Endothelial cell of umbilical vein (primary cell): ENCODE measurements around the gene ZNF552. TPM values are rescaled to one million over a fixed set of nuclear protein-coding genes. Genes with fewer than 3 reads are reported as not detected.

ENCODE experiments used
- BruUV-seq: library from RNA; stranded (reverse); fragments of 400-500 nt; replicated peaks from 2 replicates; lab custom pipeline; 2021; lab: Mats Ljungman, UMichigan
- CTCF ChIA-PET: fragments of 300-600, 350-600 bp; sonication (Branson Sonifier 250); formaldehyde crosslinking; loops from one replicate; lab custom pipeline; 2021; ENCODE audit warnings: antibody characterized with exemption, inconsistent platforms; lab: Charles Lee
- POLR2A ChIA-PET: fragments of 300-600, 350-600 bp; sonication (Branson Sonifier 250); formaldehyde crosslinking; loops from one replicate; lab custom pipeline; 2021; ENCODE audit warnings: antibody characterized with exemption, inconsistent platforms; lab: Charles Lee
- DNase-seq: peaks from one replicate; pipeline ENCODE4 v3.0.0-alpha.2; 2011; ENCODE audit warnings: low read depth, low spot score
- FAIRE-seq: peaks from 2 replicates; lab custom pipeline; 2011; peaks lifted over from hg19 to GRCh38; lab: Jason Lieb, UNC
- H2AFZ ChIP-seq: 2 replicates; pipeline ENCODE4 v1.6.0; 2012; ENCODE audit warnings: low read depth, low read length, control low read depth, inconsistent platforms
- H3K27ac ChIP-seq: 2 replicates; pipeline ENCODE4 v1.5.1; 2011; ENCODE audit warnings: low read depth, mild to moderate bottlenecking, control low read depth, low read length, moderate library complexity; ENCODE audit not compliant: insufficient read depth
- H3K27me3 ChIP-seq, 2 experiments: 2 replicates each; pipeline versions ENCODE4 v1.6.0 to v1.6.1; 2011; ENCODE audit warnings: low read length in 2 of 2, mixed read lengths in 1 of 2; ENCODE audit not compliant: control insufficient read depth in 2 of 2, insufficient read depth in 2 of 2
- H3K36me3 ChIP-seq, 2 experiments: 2 replicates in 1 of 2; 3 replicates in 1 of 2; pipeline ENCODE4 v1.5.1; 2011; ENCODE audit warnings: low read length in 2 of 2, mild to moderate bottlenecking in 1 of 2, moderate library complexity in 1 of 2; ENCODE audit not compliant: control insufficient read depth in 2 of 2, insufficient read depth in 2 of 2; ENCODE audit errors: extremely low read depth in 1 of 2
- H3K4me1 ChIP-seq: 3 replicates; pipeline ENCODE4 v1.5.1; 2011; ENCODE audit warnings: mild to moderate bottlenecking, low read length; ENCODE audit not compliant: control insufficient read depth, insufficient read depth; ENCODE audit errors: extremely low read depth
- H3K4me2 ChIP-seq: 2 replicates; pipeline ENCODE4 v1.6.1; 2011; ENCODE audit warnings: low read length, control low read depth, mixed read lengths; ENCODE audit not compliant: insufficient read depth
- H3K4me3 ChIP-seq, 3 experiments: fragments of 200-600 bp in 1 of 3; sonication (generic), shearing (Covaris generic) in 1 of 3; replicated peaks in 1 of 3; 2 replicates each; pipeline ENCODE4 v1.5.1; 2011 to 2016; ENCODE audit warnings: control low read depth in 3 of 3, low read length in 3 of 3, mild to moderate bottlenecking in 2 of 3, inconsistent platforms in 1 of 3, low read depth in 1 of 3, moderate library complexity in 1 of 3; ENCODE audit not compliant: insufficient read depth in 1 of 3
- H3K79me2 ChIP-seq: 2 replicates; pipeline ENCODE4 v1.6.0; 2012; ENCODE audit warnings: low read length, inconsistent platforms; ENCODE audit not compliant: control insufficient read depth, insufficient read depth
- H3K9ac ChIP-seq: replicated peaks from 2 replicates; pipeline ENCODE3; 2011; ENCODE audit warnings: low read length, control low read depth; ENCODE audit not compliant: insufficient read depth; ENCODE audit errors: extremely low read depth
- H3K9me1 ChIP-seq: replicated peaks from 3 replicates; pipeline ENCODE4 v1.6.0; 2011; ENCODE audit warnings: mild to moderate bottlenecking, low read length; ENCODE audit not compliant: control insufficient read depth, insufficient read depth; ENCODE audit errors: extremely low read depth
- H3K9me3 ChIP-seq: replicated peaks from 2 replicates; pipeline ENCODE4 v1.5.1; 2012; ENCODE audit warnings: low read length, inconsistent platforms; ENCODE audit not compliant: control insufficient read depth, insufficient read depth
- H4K20me1 ChIP-seq: replicated peaks from 2 replicates; pipeline ENCODE3; 2011; ENCODE audit warnings: mild to moderate bottlenecking, low read length; ENCODE audit not compliant: control insufficient read depth, insufficient read depth; ENCODE audit errors: extremely low read depth
- EZH2 ChIP-seq: IDR thresholded peaks from 2 replicates; pipeline ENCODE4 v1.6.1; 2012; ENCODE audit warnings: borderline replicate concordance, low read depth, mild to moderate bottlenecking, moderate library complexity, low read length, inconsistent platforms; ENCODE audit not compliant: severe bottlenecking
- FOS ChIP-seq: IDR thresholded peaks from 2 replicates; pipeline ENCODE4 v1.6.1; 2011; ENCODE audit warnings: mild to moderate bottlenecking, low read length, moderate library complexity, borderline replicate concordance; ENCODE audit not compliant: insufficient read depth
- GATA2 ChIP-seq: IDR thresholded peaks from 2 replicates; pipeline ENCODE4 v1.7.0; 2011; ENCODE audit warnings: low read depth, mild to moderate bottlenecking, moderate library complexity, mixed read lengths, low read length; ENCODE audit not compliant: insufficient read length, insufficient read depth
- JUN ChIP-seq: IDR thresholded peaks from 2 replicates; pipeline ENCODE4 v1.6.1; 2011; ENCODE audit warnings: borderline replicate concordance, low read depth; ENCODE audit not compliant: insufficient read length, insufficient read depth
- MAX ChIP-seq: IDR thresholded peaks from 2 replicates; pipeline ENCODE4 v1.6.1; 2011; ENCODE audit not compliant: insufficient read depth, insufficient read length
- MYC ChIP-seq: IDR thresholded peaks from one replicate; pipeline ENCODE4 v1.6.1; 2011; ENCODE audit warnings: mild to moderate bottlenecking, low read depth, low read length
- POLR2A ChIP-seq: IDR thresholded peaks from 2 replicates; pipeline ENCODE4 v1.6.1; 2012; ENCODE audit warnings: low read depth, mild to moderate bottlenecking, control low read depth, low read length
- POLR2AphosphoS5 ChIP-seq: IDR thresholded peaks from 2 replicates; pipeline ENCODE4 v1.6.1; 2012; ENCODE audit warnings: low read depth, mild to moderate bottlenecking, control low read depth, low read length, moderate library complexity; ENCODE audit not compliant: insufficient read depth
- dilution Hi-C: fragments of 300-500 bp; cut with MboI; formaldehyde crosslinking; loops from one replicate; pipeline ENCODE4 v1.15.0; 2019; ENCODE audit warnings: low sequenced_read_pairs; ENCODE audit not compliant: extremely low pct_ligation_motif_present
- intact Hi-C: fragments of 100-400 bp; cut with micrococcal nuclease; formaldehyde crosslinking; loops from one replicate; pipeline ENCODE4 v1.10.0; 2022
- polyA plus RNA-seq, 4 experiments: library from polyadenylated mRNA; depleted of rRNA in 3 of 4; stranded (reverse) in 3 of 4; unstranded in 1 of 4; fragments of >200 nt; gene quantifications; 2 replicates each; pipeline versions ENCODE4 v1.2.1 to v1.2.3, GENCODE V29; 2011 to 2012; ENCODE audit warnings: missing spikeins in 1 of 4
- total RNA-seq: library from RNA; stranded (reverse); gene quantifications from 2 replicates; pipeline ENCODE4 v1.2.3, GENCODE V29; 2021
- TF ChIP-seq, protein P1 (sequence below), 2 donors: IDR thresholded peaks; 1 replicate in 1 of 2; 2 replicates in 1 of 2; pipeline ENCODE4 v1.5.1; 2011; ENCODE audit warnings: low read length in 2 of 2, mild to moderate bottlenecking in 2 of 2, moderate library complexity in 2 of 2, control low read depth in 1 of 2, inconsistent platforms in 1 of 2, low read depth in 1 of 2; ENCODE audit not compliant: insufficient read depth in 1 of 2; ENCODE audit errors: extremely low read depth in 1 of 2

Gene ZNF552
- total and polyA plus RNA-seq, 2 donors (not counting 3 experiments of a cell fraction or from before 2014, with no cell fraction given) = 3.0 to 6.1 TPM

DNA sequence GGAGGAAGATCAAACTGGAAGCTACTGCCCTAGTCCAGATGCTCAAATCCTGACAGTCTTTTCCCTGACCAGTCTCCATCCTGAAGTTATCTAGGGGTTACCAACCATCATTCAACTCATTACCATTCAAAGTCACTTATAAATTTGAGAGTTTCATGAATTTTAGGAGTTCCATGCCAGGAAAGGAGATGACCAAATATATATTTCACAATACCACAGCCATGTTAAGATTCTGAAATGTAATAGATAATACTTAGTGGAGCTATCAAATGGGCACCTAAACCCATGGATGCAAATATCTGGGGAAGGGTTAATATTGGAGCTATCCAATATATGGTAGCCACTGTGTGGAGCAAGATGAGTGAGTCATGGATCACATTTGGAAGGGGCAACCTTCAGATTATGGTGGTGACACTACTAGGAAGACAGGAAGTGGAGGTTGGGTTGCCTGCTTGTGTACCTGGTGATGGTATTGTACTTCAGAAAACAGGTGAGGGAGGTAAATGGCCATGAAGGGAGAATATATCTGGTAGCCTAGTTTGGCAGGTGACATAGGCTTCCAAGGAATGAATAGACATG, 26.5 kb downstream of the ZNF552 start:
- Histone ChIP-seq H3K79me2 (no peaks in the 10 kb centered on the region), H3K36me3 (no peaks in the 10 kb centered on the region), H3K4me3 (no peak overlapping the region), H4K20me1 (no peaks in the 10 kb centered on the region), H3K27me3 (no peaks in the 10 kb centered on the region), H3K9me1 (no peaks in the 10 kb centered on the region), H2AFZ (no peak overlapping the region), H3K4me2 (no peak overlapping the region), H3K27ac (no peak overlapping the region), H3K9ac (no peak overlapping the region), H3K4me1 (no peaks in the 10 kb centered on the region), H3K9me3 (no peaks in the 10 kb centered on the region)
- intact Hi-C loops = no loop called here
- DNase-seq (no peak), FAIRE-seq (no peak)
- ChIA-PET CTCF (no interaction called here), POLR2A (no interaction called here)
- TF ChIP-seq EZH2 (no peak), POLR2AphosphoS5 (no peak), MYC (no peak), POLR2A (no peak), MAX (no peak), JUN (no peak), GATA2 (no peak), FOS (no peak)
- TF ChIP-seq, protein P1, sequence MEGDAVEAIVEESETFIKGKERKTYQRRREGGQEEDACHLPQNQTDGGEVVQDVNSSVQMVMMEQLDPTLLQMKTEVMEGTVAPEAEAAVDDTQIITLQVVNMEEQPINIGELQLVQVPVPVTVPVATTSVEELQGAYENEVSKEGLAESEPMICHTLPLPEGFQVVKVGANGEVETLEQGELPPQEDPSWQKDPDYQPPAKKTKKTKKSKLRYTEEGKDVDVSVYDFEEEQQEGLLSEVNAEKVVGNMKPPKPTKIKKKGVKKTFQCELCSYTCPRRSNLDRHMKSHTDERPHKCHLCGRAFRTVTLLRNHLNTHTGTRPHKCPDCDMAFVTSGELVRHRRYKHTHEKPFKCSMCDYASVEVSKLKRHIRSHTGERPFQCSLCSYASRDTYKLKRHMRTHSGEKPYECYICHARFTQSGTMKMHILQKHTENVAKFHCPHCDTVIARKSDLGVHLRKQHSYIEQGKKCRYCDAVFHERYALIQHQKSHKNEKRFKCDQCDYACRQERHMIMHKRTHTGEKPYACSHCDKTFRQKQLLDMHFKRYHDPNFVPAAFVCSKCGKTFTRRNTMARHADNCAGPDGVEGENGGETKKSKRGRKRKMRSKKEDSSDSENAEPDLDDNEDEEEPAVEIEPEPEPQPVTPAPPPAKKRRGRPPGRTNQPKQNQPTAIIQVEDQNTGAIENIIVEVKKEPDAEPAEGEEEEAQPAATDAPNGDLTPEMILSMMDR (IDR thresholded peaks at IDR 0.05; ENCODE audit: extremely low read depth in 1 of 2, insufficient read depth in 1 of 2, low read depth in 1 of 2, low read length in 2 of 2) = no peak
- dilution Hi-C loops = no loop called here
- no TSS peak for BruUV-seq
